K562 (cell line): ENCODE data around the gene PREX1. TPM values are rescaled to one million over a fixed set of nuclear protein-coding genes. Genes with fewer than 3 reads are reported as not detected.
A peak's percentile ranks its signal among the peaks of the same experiment; 100 is the strongest.

Experiments
- ATAC-seq: fragments of 200-7000 bp; cut with Tn5 transposase; 3 replicates; pipeline ENCODE4 v1.9.1; 2020; ENCODE audit warnings: moderate library complexity
- BruUV-seq: library from RNA; stranded (reverse); fragments of 400-500 nt; replicated peaks from 2 replicates; lab custom pipeline; 2021; lab: Mats Ljungman, UMichigan
- CTCF ChIA-PET: fragments of 300-600 bp; formaldehyde crosslinking; extraction: SDS; loops from one replicate; lab custom pipeline; 2021; ENCODE audit warnings: low intra/inter-chr PET ratio; lab: Yijun Ruan, JAX
- POLR2A ChIA-PET: fragments of 300-600, 350-650 bp; sonication (Branson Sonifier 250); formaldehyde crosslinking; extraction: SDS; loops from one replicate; lab custom pipeline; 2021; ENCODE audit warnings: antibody characterized with exemption, inconsistent platforms; lab: Yijun Ruan, JAX
- DNase-seq, 4 experiments: peaks; one replicate each; pipeline versions ENCODE4 v3.0.0 to v3.0.0-alpha.2; 2011 to 2018; ENCODE audit warnings: low spot score in 3 of 4, mixed read lengths in 3 of 4; ENCODE audit errors: extremely low read depth in 1 of 4
- FAIRE-seq: peaks from 2 replicates; lab custom pipeline; 2011; peaks lifted over from hg19 to GRCh38; lab: Jason Lieb, UNC
- H2AFZ ChIP-seq: 2 replicates; pipeline ENCODE4 v1.6.0; 2011; ENCODE audit warnings: low read depth, low read length, control low read depth, inconsistent platforms
- H3K27ac ChIP-seq: fragments of 200-600 bp; 3 replicates; pipeline ENCODE4 v1.8.0; 2011; ENCODE audit warnings: low read depth, mild to moderate bottlenecking, control low read depth, inconsistent platforms, low read length, moderate library complexity, mixed read lengths; ENCODE audit errors: extremely low read depth
- H3K27me3 ChIP-seq, 2 experiments: fragments of 300-600 bp in 1 of 2; 2 replicates in 1 of 2; 3 replicates in 1 of 2; pipeline versions ENCODE4 v1.6.0 to v1.8.0; 2011; ENCODE audit warnings: inconsistent platforms in 2 of 2, low read length in 2 of 2, mild to moderate bottlenecking in 1 of 2, mixed read lengths in 1 of 2, moderate library complexity in 1 of 2; ENCODE audit not compliant: control insufficient read depth in 2 of 2, insufficient read depth in 2 of 2
- H3K36me3 ChIP-seq: fragments of 300-600 bp; 3 replicates; pipeline ENCODE4 v1.8.0; 2011; ENCODE audit warnings: mild to moderate bottlenecking, low read length, inconsistent platforms; ENCODE audit not compliant: control insufficient read depth, insufficient read depth
- H3K4me1 ChIP-seq, 2 experiments: fragments of 200-600 bp in 1 of 2; replicated peaks in 1 of 2; 2 replicates in 1 of 2; 3 replicates in 1 of 2; pipeline versions ENCODE4 v1.5.1 to v1.8.0; 2011; ENCODE audit warnings: inconsistent platforms in 2 of 2, low read length in 2 of 2, mild to moderate bottlenecking in 1 of 2, mixed read lengths in 1 of 2, moderate library complexity in 1 of 2; ENCODE audit not compliant: control insufficient read depth in 2 of 2, insufficient read depth in 2 of 2
- H3K4me2 ChIP-seq: 2 replicates; pipeline ENCODE4 v1.6.1; 2011; ENCODE audit warnings: low read length, control low read depth, inconsistent platforms, mixed read lengths; ENCODE audit not compliant: insufficient read depth
- H3K4me3 ChIP-seq: fragments of 200-600 bp; sonication (generic), shearing (Covaris generic); 2 replicates; pipeline ENCODE4 v1.5.1; 2016; ENCODE audit warnings: control low read depth, inconsistent platforms
- H3K79me2 ChIP-seq: fragments of 200-600 bp; 3 replicates; pipeline ENCODE4 v1.8.0; 2011; ENCODE audit warnings: low read length, inconsistent platforms; ENCODE audit not compliant: control insufficient read depth, insufficient read depth
- H3K9ac ChIP-seq, 2 experiments: 2 replicates each; pipeline versions ENCODE4 v1.6.0 to v1.6.1; 2011; ENCODE audit warnings: low read depth in 2 of 2, low read length in 2 of 2, control low read depth in 1 of 2, inconsistent platforms in 1 of 2, mild to moderate bottlenecking in 1 of 2, mixed read lengths in 1 of 2; ENCODE audit not compliant: insufficient read depth in 1 of 2
- H3K9me1 ChIP-seq: one replicate; pipeline ENCODE4 v1.6.0; 2011; ENCODE audit warnings: inconsistent platforms, mild to moderate bottlenecking, low read length, moderate library complexity; ENCODE audit not compliant: control insufficient read depth, insufficient read depth
- H3K9me3 ChIP-seq: replicated peaks from 2 replicates; pipeline ENCODE4 v1.5.1; 2011; ENCODE audit warnings: low read depth, low read length, inconsistent platforms; ENCODE audit not compliant: control insufficient read depth, insufficient read depth
- H4K20me1 ChIP-seq: replicated peaks from 2 replicates; pipeline ENCODE4 v1.6.1; 2011; ENCODE audit warnings: low read length, inconsistent platforms, mixed read lengths; ENCODE audit not compliant: control insufficient read depth, insufficient read depth
- BCOR ChIP-seq: fragments of 450-650 bp; IDR thresholded peaks from 2 replicates; pipeline ENCODE4 v1.6.1; 2016
- KDM1A ChIP-seq, 2 experiments: fragments of 450-650 bp; IDR thresholded peaks; 2 replicates each; pipeline ENCODE4 v1.6.1; 2016; ENCODE audit warnings: mild to moderate bottlenecking in 2 of 2
- PURB ChIP-seq: sonication (generic); formaldehyde crosslinking; IDR thresholded peaks from 2 replicates; pipeline ENCODE4 v1.9.0; 2021; ENCODE audit warnings: low read depth, mild to moderate bottlenecking, missing genetic modification reagents
- RBM25 ChIP-seq: fragments of 200-400 bp; formaldehyde crosslinking; IDR thresholded peaks from 2 replicates; pipeline ENCODE4 v1.6.1; 2018; ENCODE audit warnings: low read length, low read depth, moderate library complexity; ENCODE audit not compliant: severe bottlenecking
- RFX1 ChIP-seq: fragments of 450-650 bp; IDR thresholded peaks from 2 replicates; pipeline ENCODE4 v1.6.1; 2016; ENCODE audit warnings: mild to moderate bottlenecking, moderate library complexity
- SNRNP70 ChIP-seq: fragments of 200-400 bp; formaldehyde crosslinking; optimal IDR thresholded peaks from 2 replicates; pipeline ENCODE3; 2017; ENCODE audit warnings: low read depth, low read length
- ZFP36 ChIP-seq: fragments of 150-350 bp; IDR thresholded peaks from 2 replicates; pipeline ENCODE4 v1.6.1; 2018; ENCODE audit warnings: low read length, low read depth; ENCODE audit not compliant: partially characterized antibody
- WGBS: fragments of 100-300 bp; shearing (Covaris generic); methylation state at CpG from one replicate; pipeline ENCODE4 v1.1.6; 2016; ENCODE audit warnings: low coverage, mixed read lengths; ENCODE audit not compliant: insufficient coverage; ENCODE audit errors: missing lambda C conversion rate; 5-methylcytosine and 5-hydroxymethylcytosine counted together
- in situ Hi-C: fragments of 300-500 bp; cut with MboI; formaldehyde crosslinking; loops from 4 replicates; pipeline ENCODE4 v1.15.0; 2018; ENCODE audit warnings: inconsistent platforms, mixed read lengths
- intact Hi-C: fragments of 100-400 bp; cut with micrococcal nuclease; formaldehyde crosslinking; loops from 2 replicates; pipeline ENCODE4 v1.14.2; 2022
- polyA plus RNA-seq, 8 experiments: library from polyadenylated mRNA; depleted of rRNA in 4 of 8; stranded (reverse) in 5 of 8; unstranded in 3 of 8; fragments of >200 nt; fragmentation: Nextera tagmentation in 2 of 8; fragmentation: Illumina TruSeq in 1 of 8; extraction: Ambion mirVana in 2 of 8; extraction: Trizol in 1 of 8; gene quantifications; 2 replicates each; pipeline versions ENCODE4 v1.2.1 to v1.2.3, GENCODE V29; 2011 to 2014; ENCODE audit warnings: inconsistent platforms in 1 of 8, missing spikeins in 1 of 8
- total RNA-seq, 7 experiments: library from RNA; depleted of rRNA in 6 of 7; stranded (reverse); fragments of >200 nt in 6 of 7; fragmentation: Illumina TruSeq in 2 of 7; extraction: Trizol in 2 of 7; gene quantifications; 2 replicates each; pipeline versions ENCODE4 v1.2.1 to v1.2.3, GENCODE V29; 2011 to 2021; ENCODE audit warnings: low replicate concordance in 1 of 7

The PREX1 gene
- total and polyA plus RNA-seq, 9 of the 15 experiments (the other 6 are each of a cell fraction or from before 2014, with no cell fraction given) = 0.37 to 10.4 (median 4.8) TPM

GRCh38 chr20:48794816-48795457, 32.9 kb downstream of the PREX1 start:
- in situ Hi-C loops (no loop called here), intact Hi-C loops (no loop called here)
- no TSS peak for BruUV-seq
- no peak overlapping the region for H3K27ac ChIP-seq
- DNase-seq = no peak
- H3K4me1 ChIP-seq = peaks cover 6 to 7% of the 10 kb centered on the region in 2 experiments
- ChIA-PET POLR2A (interaction anchor here (1.0 kb wide), 1 partner anchor 13 kb away, joined by 4 read pairs; no protein-coding TSS in a partner anchor), CTCF (no interaction called here)
- H3K4me3 ChIP-seq = no peak overlapping the region
- peaks cover 12% of the 10 kb centered on the region for H4K20me1 ChIP-seq
- H3K9ac ChIP-seq = no peak overlapping the region
- ATAC-seq = no peak
- H3K27me3 ChIP-seq = no peaks in the 10 kb centered on the region; a peak in 2 of 5 replicates
- H3K79me2 ChIP-seq = no peaks in the 10 kb centered on the region
- H3K9me3 ChIP-seq = no peaks in the 10 kb centered on the region
- no peak for FAIRE-seq
- 18% methylated on average over 5 of the region's 5 CpGs for WGBS
- H3K9me1 ChIP-seq = no peaks in the 10 kb centered on the region
- no peaks in the 10 kb centered on the region for H3K36me3 ChIP-seq
- 0 out of 4 replicates have a peak, but pooled peaks of 1 of the 2 experiments have one; percentile 15 for TF ChIP-seq KDM1A (IDR thresholded peaks at IDR 0.05)
- TF ChIP-seq RFX1 = no peak
- peak; percentile 45 for TF ChIP-seq ZFP36
- no peak for TF ChIP-seq SNRNP70
- TF ChIP-seq BCOR = peak; percentile 43; the same call in 1 of the 2 replicates
- TF ChIP-seq PURB (CRISPR knock-in tag) = no peak
- TF ChIP-seq RBM25 = peak; percentile 56
- H2AFZ ChIP-seq = no peak overlapping the region
- H3K4me2 ChIP-seq = no peak overlapping the region
